Muscle of leg (tissue), 11 donors: ENCODE results near the gene ZNF555. TPM values are rescaled to one million over a fixed set of nuclear protein-coding genes. Genes with fewer than 3 reads are reported as not detected.
"Not testable (repeated sequence)": the region's sequence is repeated elsewhere in the genome, so short reads cannot be mapped to it uniquely, and the experiment has no call there.

ENCODE experiments used
- DNase-seq: peaks from one replicate; pipeline ENCODE4 v3.0.0; 2013
- H3K27ac ChIP-seq: one replicate; pipeline ENCODE4 v1.5.1; 2013; ENCODE audit warnings: mild to moderate bottlenecking, low read length, control low read depth
- H3K27me3 ChIP-seq: one replicate; pipeline ENCODE4 v1.6.1; 2013; ENCODE audit warnings: low read length; ENCODE audit not compliant: control insufficient read depth, insufficient read depth
- H3K36me3 ChIP-seq: one replicate; pipeline ENCODE4 v1.6.1; 2013; ENCODE audit warnings: low read length; ENCODE audit not compliant: control insufficient read depth, insufficient read depth
- H3K4me1 ChIP-seq: one replicate; pipeline ENCODE4 v1.6.1; 2013; ENCODE audit warnings: low read length; ENCODE audit not compliant: control insufficient read depth, insufficient read depth
- H3K4me3 ChIP-seq: one replicate; pipeline ENCODE4 v1.5.1; 2013; ENCODE audit warnings: low read length, control low read depth
- H3K9me3 ChIP-seq: replicated peaks from 2 replicates; pipeline ENCODE4 v1.6.1; 2013; ENCODE audit warnings: low read depth, low read length; ENCODE audit not compliant: control insufficient read depth
- WGBS: methylation state at CpG from one replicate; pipeline ENCODE4 v1.1.5; 2013; ENCODE audit warnings: missing lambda C conversion rate; ENCODE audit not compliant: insufficient coverage; 5-methylcytosine and 5-hydroxymethylcytosine counted together
- polyA plus RNA-seq, 8 donors: library from polyadenylated mRNA; unstranded; fragments of 120-200 nt; gene quantifications; one replicate each; pipeline versions ENCODE4 v1.2.1 to v1.2.3, GENCODE V29; 2013; ENCODE audit warnings: inconsistent platforms in 1 of 8, low replicate concordance in 1 of 8; ENCODE audit not compliant: insufficient read length in 8 of 8, insufficient read depth in 1 of 8
- total RNA-seq: library from RNA; stranded (reverse); fragments of 120-200 nt; gene quantifications from one replicate; pipeline ENCODE4 v1.2.4, GENCODE V29; 2013

ZNF555 gene
- total and polyA plus RNA-seq, 9 donors = 7.4 to 16.6 (median 11.8) TPM

DNA sequence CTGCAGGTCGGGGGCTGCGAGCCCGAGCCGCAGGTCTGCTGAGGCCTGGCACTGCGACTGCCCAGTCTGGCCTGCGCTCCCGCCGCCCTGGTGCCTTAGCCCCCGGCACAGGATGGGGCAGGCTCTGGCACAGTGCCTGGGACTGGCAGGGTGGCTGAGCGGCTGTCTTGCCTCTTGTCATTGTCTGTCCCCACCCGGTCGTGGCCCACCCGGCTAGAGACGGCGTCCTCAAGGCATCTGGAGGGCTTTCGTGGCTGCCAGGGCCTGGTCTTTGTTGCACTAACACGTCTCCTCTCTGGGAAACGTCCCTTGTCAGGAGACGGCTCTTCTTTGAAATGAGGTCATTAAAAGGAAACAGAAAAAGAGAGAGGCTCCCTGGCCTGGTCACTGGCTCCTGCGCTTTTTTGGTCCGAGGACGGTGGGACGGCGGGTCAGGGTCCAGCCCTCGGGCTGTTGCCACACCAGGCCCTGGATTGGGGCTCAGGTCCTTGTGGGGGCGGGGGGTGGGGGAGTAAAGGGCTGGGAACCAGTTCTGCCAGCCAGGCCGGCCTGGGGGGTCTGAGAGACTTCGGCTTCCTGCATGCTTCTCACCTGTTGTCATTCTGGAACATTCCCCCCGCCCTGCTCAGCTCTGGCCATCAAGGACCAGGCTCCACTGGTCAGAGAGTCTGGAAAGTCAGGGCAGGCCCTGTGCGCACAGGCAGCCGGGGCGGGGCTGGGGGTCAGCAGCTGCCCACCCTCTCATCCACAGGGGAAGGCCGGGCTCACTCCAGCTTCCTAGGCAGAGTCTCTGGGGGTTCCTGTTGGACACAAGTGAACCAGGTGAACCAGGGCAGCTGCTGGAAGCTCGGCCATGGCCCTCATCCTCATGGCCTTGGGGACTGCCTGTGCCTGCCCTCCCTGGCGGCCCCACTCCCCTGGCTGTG lies 27.8 kb upstream of the ZNF555 start:
- WGBS = 82% methylated on average over 28 of the region's 35 CpGs
- Histone ChIP-seq H3K4me3 (no peak overlapping the region), H3K9me3 (no peaks in the 10 kb centered on the region), H3K27me3 (no peaks in the 10 kb centered on the region), H3K36me3 (peaks cover 51% of the 10 kb centered on the region), H3K27ac (no peak overlapping the region), H3K4me1 (peaks cover 3% of the 10 kb centered on the region)
- no peak for DNase-seq

DNA sequence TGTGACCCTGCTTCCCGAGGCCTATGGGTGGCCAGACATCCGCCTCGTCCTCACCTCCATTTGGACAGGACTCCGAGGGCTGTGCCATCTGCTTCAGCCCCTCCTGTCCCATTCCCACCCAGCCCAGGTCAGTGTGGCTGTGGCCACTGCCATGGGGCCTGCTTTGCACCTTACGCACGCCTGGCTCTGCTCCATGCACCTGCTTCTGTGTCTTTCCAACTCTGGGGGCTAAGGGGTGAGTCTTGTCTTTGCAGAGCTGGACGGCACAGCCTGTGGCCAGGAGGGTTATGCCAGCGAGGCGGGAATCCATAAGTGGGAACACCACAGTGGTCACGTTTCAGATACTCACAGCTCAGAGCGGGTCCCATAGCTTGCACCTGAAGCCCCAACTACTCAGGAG lies 26.8 kb upstream of the ZNF555 start:
- no peak for DNase-seq
- Histone ChIP-seq H3K27ac (no peak overlapping the region), H3K4me1 (peaks cover 4% of the 10 kb centered on the region), H3K36me3 (peaks cover 41% of the 10 kb centered on the region), H3K9me3 (no peaks in the 10 kb centered on the region), H3K27me3 (no peaks in the 10 kb centered on the region), H3K4me3 (no peak overlapping the region)
- WGBS = 89% methylated on average over 11 of the region's 11 CpGs

DNA sequence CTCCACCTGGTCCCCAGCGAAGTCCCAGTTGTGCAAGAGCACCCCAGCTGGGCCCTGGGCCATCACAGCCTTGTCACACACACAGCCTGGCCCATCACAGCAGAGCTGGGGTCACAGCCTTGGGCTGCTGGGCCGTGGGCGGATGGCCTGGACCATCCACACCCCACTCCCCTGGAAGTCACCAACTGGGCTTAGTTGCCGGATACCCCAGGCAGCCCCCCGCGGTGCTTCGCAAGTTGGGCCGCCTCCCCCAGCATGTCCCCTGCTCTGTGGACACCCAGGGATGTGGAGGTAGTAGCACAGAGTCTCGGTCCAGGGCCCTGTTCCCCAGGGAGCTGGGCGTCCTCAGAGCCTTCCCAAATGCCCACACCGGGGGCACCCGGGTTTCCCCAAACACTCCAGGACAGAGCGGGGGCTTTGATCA lies 26.1 kb upstream of the ZNF555 start:
- 92% methylated on average over 11 of the region's 13 CpGs for WGBS
- Histone ChIP-seq H3K27ac (no peak overlapping the region), H3K4me1 (peaks cover 7% of the 10 kb centered on the region), H3K4me3 (no peak overlapping the region), H3K9me3 (no peaks in the 10 kb centered on the region), H3K36me3 (peaks cover 34% of the 10 kb centered on the region), H3K27me3 (no peaks in the 10 kb centered on the region)
- DNase-seq = no peak

DNA sequence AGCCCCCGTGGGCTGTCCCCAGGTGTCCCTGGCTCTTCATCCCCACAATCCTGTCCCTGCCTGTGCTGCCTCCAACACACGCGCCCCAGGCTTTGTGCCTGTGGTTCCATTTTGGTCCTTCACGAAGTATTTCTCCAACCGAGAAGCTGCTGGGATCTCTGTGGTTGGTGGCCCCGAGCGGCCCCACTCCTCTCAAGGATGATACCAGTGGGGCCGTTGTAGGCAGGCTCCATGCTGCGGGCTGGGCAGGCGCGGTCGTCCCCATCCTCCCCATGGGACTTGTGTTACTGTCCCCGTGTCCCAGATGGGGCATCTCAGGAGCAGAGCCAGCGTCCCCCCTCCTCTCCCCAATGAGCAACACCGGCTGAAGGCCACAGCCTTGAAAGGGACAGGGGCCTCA lies 25.4 kb upstream of the ZNF555 start:
- no peak for DNase-seq
- H3K27me3 ChIP-seq = no peaks in the 10 kb centered on the region
- no peak overlapping the region for H3K4me3 ChIP-seq
- H3K27ac ChIP-seq = no peak overlapping the region
- peaks cover 10% of the 10 kb centered on the region for H3K4me1 ChIP-seq
- 84% methylated on average over 10 of the region's 15 CpGs for WGBS
- H3K36me3 ChIP-seq = peaks cover 28% of the 10 kb centered on the region
- no peaks in the 10 kb centered on the region for H3K9me3 ChIP-seq

DNA sequence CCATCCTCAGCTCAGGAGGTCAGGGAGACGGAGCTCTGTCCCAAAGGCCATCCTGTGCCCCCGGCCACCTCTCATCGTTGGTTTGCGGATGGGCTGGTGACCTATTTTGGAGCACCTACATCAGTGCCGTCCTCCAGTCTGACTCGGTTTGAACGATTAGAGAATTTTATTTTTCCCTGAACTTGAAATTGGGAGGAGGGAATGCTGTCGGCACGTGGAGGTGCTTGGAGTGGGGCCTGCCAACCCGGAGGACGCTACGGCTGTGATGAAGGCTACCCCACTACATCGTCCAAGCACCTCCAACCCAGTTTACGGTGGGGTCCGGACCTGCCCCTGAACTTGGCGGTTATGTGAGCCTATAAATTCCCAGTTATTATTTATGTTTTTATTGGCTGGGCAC lies 24.6 kb upstream of the ZNF555 start:
- no peak for DNase-seq
- no peak overlapping the region for H3K4me3 ChIP-seq
- H3K36me3 ChIP-seq = peaks cover 20% of the 10 kb centered on the region
- 68% methylated on average over 4 of the region's 16 CpGs for WGBS
- H3K27ac ChIP-seq = no peak overlapping the region
- peaks cover 10% of the 10 kb centered on the region for H3K4me1 ChIP-seq
- no peaks in the 10 kb centered on the region for H3K27me3 ChIP-seq
- H3K9me3 ChIP-seq = no peaks in the 10 kb centered on the region

DNA sequence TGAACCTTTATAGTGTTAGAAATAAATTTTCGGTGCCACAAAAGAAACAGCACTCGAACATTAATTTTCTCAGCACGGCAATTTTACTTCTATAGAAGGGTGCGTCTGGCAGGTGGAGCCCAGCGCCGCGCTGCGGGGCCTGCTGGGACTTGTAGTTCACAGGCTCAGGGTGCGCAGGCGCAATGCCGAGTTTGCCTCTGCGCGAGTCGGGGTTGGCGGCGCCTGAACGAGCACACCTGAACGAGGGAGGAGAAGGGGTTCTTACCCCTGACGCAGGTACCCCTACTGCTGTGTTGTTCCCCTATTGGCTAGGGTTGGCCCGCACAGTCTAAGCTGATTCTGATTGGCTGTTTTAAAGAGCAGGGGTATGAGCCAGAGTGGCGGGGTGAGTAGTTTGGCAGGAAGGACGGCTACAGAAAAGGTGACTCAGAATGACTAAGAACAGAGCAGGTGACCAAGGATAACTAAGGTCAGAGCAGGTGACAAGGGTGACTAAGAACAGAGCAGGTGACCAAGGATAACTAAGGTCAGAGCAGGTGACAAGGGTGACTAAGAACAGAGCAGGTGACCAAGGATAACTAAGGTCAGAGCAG lies 23.9 kb upstream of the ZNF555 start:
- DNase-seq, H3K27me3 ChIP-seq, H3K27ac ChIP-seq, H3K4me3 ChIP-seq, H3K4me1 ChIP-seq, H3K9me3 ChIP-seq: not testable (repeated sequence)
- 61% methylated on average over 18 of the region's 22 CpGs for WGBS
- peaks cover 14% of the 10 kb centered on the region for H3K36me3 ChIP-seq

DNA sequence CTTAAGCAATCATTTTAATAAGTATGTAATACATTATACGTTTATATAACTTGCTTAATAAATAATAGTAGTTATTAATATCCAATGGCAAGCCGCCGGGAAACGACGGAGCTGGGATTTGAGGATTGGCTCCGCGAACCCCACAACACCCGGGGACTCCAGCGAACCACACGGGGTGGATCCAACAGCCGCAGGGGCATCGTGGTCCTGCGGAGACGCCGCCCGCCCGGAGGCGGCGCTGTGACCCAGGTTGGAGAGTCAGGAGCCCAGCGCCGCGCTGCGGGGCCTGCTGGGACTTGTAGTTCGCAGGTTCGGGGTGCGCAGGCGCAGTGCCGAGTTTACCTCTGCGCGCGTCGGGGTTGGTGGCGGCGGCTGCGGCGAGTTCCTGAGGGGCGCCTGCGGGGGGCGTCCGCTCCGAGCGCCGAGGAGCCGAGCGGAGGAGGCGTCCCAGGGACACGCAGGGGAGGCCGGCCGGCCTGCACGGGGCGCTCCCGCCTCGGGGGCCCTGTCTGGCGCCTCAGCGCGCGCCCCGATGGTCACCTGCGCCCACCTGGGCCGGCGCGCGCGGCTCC lies 21.6 kb upstream of the ZNF555 start, which contains the start of gene ZNF554:
Gene ZNF554 (plus strand): TSS at position 329 of the 572 bp plus-strand sequence. CDS start 204 bp downstream, at position 533.
- peak; percentile 97 for DNase-seq
- Histone ChIP-seq H3K9me3 (no peaks in the 10 kb centered on the region), H3K4me3 (peak within 1 kb of the TSS; percentile 73), H3K27ac (no peak within 1 kb of the TSS), H3K4me1 (peaks cover 7% of the 10 kb centered on the region), H3K36me3 (peaks cover 12% of the 10 kb centered on the region), H3K27me3 (no peaks in the 10 kb centered on the region)
- WGBS = under 1% methylated on average over 59 of the region's 64 CpGs

DNA sequence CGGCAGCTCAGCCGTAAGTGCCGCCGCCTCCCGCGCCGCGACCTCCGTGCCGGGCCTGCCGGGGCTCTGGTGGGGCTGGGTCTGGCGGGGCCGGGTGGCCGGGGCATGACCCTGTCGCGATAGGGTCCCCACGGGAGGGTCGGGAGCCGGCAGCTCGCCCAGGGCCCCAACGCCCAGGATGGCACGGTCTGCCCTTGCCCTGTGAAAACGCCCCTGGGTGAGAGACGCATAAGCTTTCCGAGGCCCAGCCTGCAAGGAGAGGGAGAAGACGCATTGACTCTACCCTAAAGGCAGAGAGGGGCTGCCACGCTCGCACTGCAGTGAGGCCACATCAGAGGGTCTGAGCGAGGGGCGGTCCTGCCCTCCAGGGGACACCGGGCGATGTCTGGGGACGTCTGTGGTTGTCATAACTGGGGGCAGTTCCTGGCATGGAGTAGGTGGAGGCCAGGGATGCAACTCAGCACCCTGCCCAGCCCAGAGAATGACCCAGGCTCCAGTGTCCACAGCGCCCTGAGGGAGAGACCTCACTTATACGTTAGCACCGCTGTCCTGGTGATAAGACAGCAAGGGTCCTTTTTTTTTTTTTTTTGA lies 21.1 kb upstream of the ZNF555 start:
- Histone ChIP-seq H3K27ac (no peak overlapping the region), H3K4me1 (peaks cover 7% of the 10 kb centered on the region)
- peak; percentile 20 for DNase-seq

DNA sequence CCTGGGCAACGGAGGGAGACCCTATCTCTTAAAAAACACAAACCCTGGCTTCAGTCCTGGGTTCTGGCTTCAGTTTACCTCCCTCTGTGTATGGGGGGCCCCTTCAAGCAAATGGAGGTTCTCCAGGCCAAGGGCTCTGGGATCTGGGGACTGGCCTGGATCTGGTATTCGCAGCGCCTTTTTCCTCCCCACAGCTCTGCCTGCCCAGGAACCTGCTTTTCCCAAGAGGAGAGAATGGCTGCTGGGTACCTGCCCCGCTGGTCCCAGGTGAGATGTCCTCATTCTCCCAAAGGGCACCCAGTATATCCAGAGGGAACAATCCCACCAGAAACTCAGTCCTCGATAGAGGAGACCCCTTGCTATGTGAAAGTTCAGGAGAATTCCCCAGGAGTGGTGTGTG lies 18.4 kb upstream of the ZNF555 start:
- 94% methylated on average over 3 of the region's 5 CpGs for WGBS
- DNase-seq = no peak
- Histone ChIP-seq H3K36me3 (peaks cover 18% of the 10 kb centered on the region), H3K4me1 (peaks cover 7% of the 10 kb centered on the region), H3K27me3 (no peaks in the 10 kb centered on the region), H3K9me3 (no peaks in the 10 kb centered on the region), H3K27ac (no peak overlapping the region), H3K4me3 (no peak overlapping the region)

More for the DNA sequence above, 21.1 kb upstream of the ZNF555 start:
- WGBS = 2% methylated on average over 36 of the region's 36 CpGs
- Histone ChIP-seq H3K9me3 (no peaks in the 10 kb centered on the region), H3K27me3 (no peaks in the 10 kb centered on the region), H3K4me3 (peak overlapping the region; percentile 73), H3K36me3 (peaks cover 11% of the 10 kb centered on the region)

DNA sequence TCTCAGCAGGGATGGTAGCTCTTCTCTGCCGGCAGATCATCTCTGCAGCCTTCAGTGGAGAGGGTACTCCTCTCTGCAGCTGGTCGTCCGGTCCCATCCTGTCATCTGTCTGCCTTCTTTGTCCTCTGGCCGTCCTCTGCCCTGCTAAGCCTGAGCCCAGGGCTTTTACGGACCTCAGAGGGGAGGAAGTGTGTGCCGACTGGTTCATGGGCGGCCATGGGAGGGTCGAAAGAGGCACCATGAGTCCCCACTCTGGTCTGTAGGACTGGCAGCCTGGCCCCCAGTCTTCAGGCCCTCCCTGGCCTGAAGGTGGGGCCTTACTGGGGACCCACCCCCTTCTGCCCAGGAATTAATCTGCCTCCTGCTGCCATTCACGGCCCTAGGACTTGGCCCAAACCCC lies 17.6 kb upstream of the ZNF555 start:
- Histone ChIP-seq H3K9me3 (peaks cover 2% of the 10 kb centered on the region), H3K4me1 (peaks cover 7% of the 10 kb centered on the region), H3K27ac (no peak overlapping the region), H3K27me3 (no peaks in the 10 kb centered on the region), H3K4me3 (no peak overlapping the region), H3K36me3 (peaks cover 25% of the 10 kb centered on the region)
- 65% methylated on average over 8 of the region's 9 CpGs for WGBS
- no peak for DNase-seq
